Measurements from ENCODE around the gene GNAT1.

Gene GNAT1

DNA sequence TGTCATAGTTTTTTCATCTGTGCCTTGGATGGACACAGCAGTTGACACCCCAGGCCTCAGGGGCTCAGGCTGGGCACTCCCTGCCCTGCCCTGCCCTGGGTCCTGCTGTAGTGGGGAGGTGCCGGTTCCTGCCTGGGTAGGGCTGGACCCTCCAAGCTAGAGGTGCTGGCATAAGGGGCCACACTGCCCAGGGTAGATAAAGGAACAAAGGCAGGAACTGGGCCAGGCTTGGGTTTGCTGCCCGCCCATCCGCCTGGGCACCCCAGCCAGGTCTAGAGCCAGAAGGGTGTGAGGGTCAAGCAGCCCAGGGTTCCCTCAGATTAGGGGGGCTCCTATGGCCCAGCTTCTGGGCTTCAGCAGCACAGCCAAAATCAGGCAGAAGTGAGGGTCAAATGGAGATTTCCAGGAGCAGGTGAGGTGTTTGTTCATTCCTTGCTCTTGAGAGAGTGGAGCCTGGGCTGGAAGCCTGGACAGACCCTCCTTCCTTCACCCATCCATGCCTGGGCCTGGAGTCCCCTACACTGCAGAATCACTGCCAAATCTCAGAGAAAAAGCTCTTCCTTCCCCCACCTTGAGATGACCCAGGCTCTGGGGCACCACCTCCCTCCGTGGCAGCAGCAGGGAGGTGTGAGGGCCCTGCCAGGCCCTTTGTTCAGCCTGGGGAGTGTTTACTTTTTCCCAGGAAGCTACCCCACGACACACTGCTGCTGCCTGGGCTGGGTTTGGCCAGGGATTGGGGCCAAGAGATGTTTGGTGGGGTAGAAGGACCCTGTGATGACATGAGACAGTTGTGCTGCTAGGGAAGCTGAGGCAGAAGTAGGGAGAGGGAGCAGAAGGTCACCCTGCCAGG is 29.2 kb upstream of the GNAT1 start:
- DNase-seq = no peak

DNA sequence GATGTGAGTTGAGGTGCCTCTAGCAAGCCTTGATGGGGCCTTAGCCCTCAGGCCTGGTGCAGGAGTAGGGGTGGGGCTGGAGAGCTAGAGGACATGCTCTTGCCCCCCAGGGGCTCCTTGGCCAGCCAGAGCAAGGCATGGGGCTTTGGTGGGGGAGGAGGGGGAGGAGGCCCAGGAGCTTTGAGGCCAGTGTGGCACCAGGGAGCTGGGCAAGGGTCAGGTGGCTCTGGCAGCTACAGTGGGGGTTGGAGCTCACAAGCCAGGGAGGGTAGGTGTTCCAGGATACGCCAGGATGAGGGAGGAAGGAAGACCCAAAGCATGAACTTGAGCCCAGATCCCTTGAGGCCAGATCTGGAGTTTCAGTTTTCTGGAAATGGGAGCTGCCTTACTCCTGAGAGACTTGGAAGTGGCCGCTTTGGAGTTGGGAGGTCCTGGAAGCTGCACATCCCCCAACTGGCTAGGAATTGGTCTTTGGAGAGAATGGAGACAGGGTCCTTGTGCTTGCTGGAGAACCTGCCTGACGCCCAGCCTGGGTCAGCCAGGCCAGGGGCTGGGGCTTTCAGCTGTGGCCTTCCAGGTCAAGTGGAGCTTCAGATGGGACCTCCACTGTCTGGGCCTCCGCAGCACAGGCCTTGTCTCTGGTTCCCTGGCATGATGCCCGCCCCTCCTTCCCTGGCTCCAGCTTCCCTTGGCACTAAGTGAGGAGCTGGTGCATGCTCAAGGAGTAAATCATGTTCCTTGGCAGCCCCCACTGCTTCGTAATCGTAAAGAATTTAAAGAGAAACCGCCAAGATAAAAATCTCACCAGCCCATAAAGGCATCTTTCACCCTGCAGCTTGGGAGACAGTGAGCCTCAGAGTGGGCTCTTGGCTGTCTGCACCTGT is 27.6 kb upstream of the GNAT1 start:
- peak in 54 of 58 donors; percentile 4 to 82 (median 48) for DNase-seq

DNA sequence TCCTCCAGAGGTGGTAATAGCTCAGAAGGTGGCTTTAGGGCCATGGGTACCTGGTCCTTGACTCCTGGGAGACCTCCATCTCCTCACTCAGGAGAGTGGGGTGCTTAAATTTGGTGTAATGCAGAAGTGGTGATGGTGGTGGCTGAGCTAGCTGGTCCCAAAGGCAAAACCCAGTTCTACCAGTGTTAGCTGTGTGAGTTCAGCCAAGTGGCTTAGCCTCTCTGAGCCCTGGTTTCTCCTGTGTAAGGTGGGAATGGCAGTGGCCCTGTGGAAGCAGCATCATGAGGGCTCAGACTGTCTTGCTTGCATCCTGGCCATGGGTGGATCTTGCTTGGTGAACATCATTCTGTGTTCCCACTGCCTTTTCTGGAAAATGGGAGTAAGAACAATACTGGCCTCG is 26.9 kb upstream of the GNAT1 start:
- no peak for DNase-seq

DNA sequence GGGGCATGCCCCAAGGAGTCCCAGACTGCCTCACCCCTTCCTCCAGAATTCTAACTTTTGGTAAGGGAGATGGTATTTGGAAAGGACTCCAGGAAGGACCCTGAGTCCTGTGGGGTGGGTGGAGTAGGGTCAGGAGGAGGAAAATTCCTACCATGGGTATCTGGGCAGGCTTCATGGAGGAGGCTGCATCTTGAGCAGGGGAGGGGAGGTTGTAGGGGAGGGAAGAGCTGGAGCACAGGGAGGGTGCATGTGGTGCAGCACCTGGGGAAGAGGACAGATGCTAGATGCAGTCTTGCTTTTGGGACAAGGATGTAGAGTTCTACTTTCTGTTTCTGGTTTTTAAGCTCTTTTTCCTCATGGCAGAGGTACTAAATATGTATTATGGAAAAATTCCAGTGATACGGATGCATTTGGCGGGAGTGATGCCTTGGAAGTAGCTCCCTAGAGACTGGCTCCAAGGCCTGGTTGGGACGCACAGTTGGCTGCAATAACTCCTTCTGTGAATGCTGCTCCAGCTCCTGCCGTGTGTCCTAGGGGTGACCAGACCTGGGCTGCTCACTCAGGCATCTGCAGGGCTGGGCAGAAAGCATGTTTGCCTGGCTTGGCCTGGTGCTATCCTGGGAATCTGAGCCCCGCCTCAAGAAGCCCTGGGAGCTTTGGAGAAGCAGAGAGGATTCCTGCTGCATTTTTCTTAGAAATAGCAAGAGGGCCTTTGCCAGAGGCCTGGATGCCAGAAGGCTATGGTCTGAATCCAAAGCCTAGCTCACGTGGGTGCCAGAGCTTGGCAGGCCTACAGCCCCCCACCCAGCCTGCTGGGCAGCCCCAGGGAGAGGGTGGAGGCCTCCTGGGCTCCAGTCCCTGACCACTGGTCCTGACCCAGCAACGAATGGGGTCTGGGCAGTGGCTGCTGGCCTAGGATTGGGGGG is 26.2 kb upstream of the GNAT1 start:
- DNase-seq = peak in 48 of 58 donors; percentile 3 to 81 (median 48)

DNA sequence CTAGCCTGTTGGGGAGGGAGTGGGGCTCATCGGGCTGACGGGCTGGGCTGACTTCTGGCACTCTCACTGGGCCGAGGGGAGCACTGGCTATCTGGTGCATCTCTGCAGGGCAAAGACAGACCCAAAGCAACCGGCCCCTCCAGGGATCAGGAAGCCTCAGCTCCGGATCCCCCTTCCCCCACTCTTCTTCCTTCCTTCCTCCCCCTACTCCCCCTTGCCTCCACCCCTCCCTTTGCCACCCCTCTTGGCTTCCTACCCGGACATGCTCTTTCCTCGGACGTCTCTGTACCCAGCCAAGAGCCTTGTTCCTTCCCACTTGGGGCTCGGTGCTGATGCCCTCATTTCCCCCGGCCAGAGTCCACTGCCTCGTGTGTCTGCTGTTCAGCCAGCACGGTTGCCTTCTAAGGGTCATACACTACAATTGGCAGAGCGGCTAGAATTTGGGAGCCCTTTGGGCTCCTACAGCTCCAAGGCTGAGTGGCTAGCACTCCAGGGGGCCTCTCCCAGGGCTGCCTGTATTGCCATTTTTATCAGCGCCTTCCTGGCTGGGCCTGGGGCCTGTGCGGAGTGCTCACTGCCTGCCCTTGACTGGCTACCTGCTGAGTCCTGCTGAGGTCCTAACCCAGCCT is 25.4 kb upstream of the GNAT1 start:
- DNase-seq = peak in 32 of 58 donors; percentile 11 to 72 (median 38)

DNA sequence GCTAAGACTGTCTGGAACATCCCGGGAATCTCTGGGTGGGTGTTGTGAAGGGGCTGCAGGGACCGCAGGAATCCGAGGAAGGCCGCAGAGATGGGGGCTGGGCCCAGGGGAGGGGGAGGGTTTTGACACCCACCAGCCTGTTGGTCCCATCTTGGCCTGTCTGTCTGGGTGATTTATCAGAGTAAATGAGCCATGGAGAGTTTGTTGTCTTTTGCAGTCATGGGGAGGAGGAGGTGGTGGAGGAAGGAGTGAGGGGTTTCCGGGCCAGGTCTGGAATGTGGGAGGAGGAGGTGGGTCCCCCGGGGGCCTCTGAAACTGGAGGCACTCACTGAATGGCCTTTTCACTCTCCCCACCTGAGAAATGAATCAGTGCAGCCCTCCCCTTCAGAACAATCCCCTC is 24.8 kb upstream of the GNAT1 start:
- DNase-seq = no peak

DNA sequence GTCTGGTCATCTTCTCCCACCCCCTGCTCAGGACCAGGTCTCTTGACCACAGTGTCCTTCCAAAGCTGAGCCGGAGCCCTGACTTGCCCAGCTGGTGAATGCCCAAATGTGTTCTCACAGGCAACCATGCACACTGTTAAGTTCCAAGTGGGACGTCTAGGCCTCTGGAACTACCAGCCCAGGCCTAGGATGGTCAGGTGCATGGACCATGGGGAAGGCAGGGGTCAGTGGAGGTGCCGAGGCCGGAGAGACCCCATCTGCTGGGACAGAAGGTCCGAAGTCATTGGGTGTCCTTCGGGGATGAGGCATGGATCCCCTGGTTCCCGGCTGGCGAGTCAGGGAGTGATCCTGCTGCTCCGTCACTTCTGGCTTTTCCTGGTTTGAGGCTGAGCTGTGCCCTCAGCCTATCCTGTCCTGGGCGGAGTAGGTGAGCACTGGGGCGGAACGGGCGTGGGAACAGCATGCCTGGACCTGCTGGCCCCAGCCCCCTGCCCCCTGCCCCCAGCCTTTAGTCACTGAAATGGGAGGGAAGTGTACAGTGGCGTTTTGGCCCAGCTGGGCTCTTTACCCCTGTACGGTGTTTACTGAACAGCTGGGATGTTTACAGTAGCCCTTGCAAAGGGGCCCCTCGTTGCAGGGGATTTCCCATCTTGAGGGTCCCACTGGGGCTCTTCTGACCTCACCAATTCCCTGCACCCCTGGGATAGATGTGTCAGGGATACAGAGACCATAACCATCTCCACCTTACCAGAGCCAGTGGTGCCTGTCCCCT is 24.2 kb upstream of the GNAT1 start:
- no peak for DNase-seq

DNA sequence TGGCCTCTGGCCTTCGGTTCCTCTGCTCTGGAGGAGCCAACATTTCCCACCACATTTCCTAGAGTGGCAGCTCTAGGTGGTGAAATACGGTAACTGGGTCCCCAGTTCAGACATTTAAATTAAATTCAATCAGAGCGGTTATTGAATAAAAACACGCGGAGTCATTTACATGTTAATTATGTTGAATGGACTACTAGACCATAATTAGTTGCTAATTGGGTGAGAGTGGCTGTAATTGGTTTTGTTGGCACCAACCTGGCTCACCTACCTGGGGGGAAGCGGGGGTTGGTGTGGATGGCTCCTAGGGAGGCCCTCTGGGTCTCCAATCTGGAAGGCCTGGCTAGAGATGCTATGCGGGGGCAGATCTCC is 23.6 kb upstream of the GNAT1 start:
- DNase-seq = no peak

DNA sequence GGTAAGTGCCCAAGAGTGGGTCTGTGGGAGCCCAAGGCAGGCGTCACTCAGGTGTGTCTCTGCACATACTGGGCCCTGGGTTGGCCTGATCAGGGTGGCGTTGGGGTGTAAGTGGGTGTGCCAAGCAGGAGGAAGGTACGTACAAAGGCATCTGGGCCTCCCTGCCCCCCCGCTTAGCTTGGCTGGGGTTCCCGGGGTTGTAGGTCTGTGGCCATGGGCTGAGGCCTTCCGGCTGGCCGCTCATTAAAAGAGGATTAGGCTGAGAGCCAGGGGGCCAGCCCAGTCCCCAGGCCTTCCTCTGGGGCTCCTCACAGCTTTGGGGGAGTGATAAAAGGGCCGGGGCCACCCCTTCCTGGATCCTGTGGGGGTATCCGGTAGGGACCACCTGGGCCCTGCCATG is 23.0 kb upstream of the GNAT1 start:
- DNase-seq = peak in 4 of 58 donors; percentile 6 to 14 (median 10)

DNA sequence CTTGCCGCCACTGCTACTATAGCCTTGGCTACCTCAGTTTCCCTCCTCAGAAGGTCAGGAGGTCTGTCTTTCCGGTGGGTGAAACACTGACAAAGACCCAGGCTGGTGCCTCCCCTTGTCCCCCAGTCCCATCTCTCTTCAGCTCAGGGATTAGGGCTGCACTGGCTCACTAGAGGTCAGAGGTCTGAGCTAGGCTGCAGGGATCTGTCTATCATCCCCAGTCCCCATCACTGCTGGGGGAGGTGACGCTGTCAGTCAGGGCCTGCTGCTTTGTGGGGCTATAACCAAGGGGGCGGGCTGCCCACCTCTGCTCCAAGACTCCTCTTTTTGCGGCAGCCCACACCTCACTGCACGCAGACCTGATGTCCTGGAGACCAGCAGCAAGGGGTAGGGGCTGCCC is 22.6 kb upstream of the GNAT1 start:
- DNase-seq = no peak

DNA sequence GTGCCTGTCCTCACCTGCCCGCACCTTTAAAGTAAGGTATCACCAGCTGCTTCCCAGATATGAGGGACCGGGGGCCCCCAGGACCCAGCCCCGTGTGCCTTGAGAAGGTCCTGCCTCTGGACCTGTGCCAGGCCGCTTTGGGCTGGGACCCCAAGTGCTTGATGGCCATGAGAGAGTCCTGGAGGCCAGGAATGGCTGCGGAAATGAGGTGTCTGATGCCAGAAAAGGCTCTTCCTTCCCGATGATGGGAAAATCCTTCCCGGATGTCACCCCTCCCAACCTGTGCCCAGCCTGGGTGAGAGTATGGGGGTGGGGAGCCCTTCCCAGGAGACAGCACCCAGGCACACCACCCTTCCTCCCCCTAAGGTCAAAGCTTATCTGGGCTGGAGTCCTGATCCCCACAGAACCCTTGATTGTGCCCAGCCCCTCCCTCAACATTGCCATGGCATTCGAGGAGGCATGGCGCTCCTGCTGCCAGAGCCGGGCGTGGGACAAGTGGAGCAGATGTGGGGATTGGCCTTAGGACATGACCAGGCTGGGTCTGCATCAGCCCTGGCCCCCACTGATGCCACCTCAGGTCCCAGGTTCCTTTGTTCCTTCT is 22.1 kb upstream of the GNAT1 start:
- no peak for DNase-seq

DNA sequence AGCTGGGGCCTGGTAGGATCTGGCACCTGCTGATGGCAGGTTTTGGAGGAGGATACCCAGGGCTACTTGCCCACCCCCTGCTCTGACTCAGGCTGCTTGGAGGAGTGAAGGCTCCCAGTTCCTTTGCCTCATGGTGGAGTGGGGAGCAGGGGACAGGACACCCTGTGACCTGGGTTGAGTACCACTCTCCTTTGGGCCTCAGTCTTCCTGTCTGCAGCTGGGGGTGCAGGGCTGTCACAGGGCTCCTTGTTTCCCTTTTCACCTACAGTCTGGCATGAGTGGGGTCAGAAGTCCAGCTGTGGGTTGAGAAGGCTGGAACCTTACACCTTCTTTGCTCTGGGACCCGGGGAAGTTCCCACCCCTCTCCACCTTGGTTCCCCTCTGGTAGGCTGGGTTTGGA is 21.6 kb upstream of the GNAT1 start:
- no peak for DNase-seq

DNA sequence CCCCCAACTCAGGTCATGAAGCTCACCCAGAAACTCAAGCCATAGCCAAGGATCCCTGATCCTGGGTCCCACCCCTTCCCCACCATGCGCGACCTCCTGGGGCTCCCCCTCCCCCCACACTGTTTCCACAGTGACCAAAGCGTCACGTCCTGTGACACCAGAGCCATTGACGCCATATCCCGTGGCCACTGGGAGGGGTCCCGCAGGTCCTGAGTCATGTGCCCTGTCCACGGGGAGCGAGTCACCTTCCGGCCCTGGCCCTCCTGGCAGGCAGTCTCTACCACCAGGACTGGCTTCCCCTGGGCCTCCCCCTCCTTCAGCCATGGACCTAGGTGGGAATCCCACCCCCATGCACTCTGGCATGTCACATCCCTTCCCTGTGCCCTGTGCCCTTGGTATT is 20.7 kb upstream of the GNAT1 start:
- no peak for DNase-seq

DNA sequence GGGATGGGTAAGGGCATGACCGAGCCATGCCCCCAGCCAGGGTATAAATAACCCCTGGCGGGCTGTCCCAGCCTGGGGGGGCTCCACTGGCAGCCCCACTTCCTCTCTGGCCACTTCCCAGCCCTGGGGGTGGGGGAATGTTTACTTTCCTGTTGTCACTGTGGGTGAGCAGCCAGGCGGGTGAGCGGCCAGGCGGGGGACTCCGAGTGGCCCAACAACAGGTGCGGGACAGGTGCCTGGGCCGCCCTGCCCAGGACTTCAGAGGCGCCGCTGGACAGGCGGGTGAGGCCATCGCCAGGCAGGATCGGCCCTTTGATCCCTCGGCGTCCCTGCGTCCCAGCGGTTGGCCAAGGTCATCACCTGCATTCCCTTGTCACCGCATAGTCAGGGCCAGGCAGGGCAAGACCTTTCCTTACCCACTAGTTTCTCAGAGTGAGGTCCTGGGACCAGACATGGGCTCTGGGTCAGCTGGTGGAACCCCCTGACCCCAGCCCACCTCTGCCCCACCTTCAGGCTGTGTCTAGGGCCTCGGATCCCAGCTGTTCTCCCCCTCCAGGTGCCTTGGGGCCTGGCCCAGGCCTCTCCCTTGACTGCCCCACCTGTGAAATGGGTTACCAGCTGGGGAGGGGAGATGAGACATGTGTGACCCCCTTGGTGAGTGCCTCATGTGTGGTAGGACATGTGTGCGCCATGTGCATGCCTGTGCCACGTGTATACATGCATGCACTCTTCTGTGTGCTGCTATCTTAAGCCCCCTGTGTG is 19.7 kb upstream of the GNAT1 start:
- DNase-seq = no peak

DNA sequence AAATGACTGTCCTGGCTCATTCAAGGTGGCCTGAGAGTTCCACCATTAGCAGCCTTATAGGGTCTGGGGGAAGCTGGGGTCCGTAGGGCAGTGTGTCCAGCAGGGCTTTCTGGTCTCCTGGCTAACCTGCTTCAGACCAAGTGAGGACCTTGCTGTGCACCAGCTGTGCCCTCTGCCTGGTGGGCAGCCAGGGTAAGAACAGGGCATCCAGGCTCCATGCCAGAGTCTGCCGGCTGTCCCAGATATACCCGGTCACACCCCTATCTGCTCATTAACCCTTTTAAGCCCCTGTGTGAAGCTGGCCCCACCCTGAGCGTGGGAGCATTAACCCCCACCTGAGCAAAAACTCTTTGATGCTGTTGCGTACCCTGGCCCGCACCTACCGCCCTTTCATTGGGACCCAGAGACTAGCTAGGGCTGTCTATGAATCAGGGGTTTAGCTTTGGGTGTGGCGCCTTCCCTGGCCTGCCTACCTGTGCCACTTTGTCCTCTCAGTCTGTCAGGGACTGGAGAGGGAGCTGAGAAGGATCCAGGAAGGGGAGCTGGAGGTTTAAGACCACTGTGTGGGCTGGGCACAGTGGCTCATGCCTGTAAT is 18.7 kb upstream of the GNAT1 start:
- no peak for DNase-seq

DNA sequence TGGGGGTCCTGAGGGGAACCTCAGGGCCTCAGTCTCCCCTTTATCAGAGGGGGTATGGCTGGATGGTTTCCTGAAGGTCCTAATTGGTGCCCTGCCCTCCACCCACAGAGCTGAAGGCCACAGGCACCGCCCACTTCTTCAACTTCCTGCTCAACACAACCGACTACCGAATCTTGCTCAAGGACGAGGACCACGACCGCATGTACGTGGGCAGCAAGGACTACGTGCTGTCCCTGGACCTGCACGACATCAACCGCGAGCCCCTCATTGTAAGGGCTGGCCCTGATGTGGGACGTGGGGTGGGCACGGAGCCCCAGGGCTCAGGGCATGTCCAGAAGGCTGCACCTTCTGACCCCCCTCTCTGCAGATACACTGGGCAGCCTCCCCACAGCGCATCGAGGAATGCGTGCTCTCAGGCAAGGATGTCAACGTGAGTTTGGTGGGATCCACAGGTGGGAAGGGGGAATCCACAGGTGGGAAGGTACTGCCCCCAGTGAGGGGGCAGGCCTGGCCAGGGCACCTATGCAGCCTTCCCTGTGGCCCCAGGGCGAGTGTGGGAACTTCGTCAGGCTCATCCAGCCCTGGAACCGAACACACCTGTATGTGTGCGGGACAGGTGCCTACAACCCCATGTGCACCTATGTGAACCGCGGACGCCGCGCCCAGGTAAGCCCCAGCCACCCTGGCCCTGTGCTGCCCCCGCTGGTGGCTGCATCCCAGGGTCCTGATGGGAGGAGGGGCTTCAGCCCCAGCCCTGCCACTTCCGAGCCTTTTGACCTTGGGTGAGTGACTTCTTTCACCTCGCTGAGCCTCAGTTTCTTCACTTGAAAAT is 17.5 kb upstream of the GNAT1 start:
- no peak for DNase-seq

DNA sequence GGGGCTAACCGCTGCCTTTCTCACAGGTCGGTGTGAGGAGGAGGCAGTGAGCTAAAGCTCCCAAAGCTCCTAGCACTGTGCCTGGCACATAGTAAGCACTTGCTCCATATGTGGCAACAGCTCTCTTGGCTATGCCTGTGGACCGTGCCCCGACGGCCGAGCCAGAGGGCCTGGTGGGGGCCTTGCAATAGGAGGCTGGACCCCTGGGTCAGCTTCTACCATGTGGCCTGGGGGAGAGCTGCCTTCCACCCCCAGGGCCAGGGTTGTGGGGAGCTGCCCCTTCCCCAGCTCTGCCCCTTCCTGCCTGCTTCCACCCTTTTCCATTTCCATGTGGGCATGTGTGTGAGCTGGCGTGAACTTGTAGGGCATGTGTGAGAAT is 16.9 kb upstream of the GNAT1 start:
- no peak for DNase-seq

Measured in anterior cingulate cortex (tissue), 58 donors.